Karpas-422 (cell line): ENCODE measurements around the gene MMP1. TPM values are rescaled to one million over a fixed set of nuclear protein-coding genes. Genes with fewer than 3 reads are reported as not detected.

Source experiments
- DNase-seq: peaks from one replicate; pipeline ENCODE4 v3.0.0-alpha.2; 2015
- H2AFZ ChIP-seq: fragments of 200-600 bp; sonication (generic); 2 replicates; pipeline ENCODE4 v1.6.1; 2014; ENCODE audit warnings: antibody characterized with exemption, low read length, mixed read lengths
- H3K27ac ChIP-seq: fragments of 200-600 bp; sonication (generic); 2 replicates; pipeline ENCODE4 v1.5.1; 2014; ENCODE audit warnings: mild to moderate bottlenecking, low read length, moderate library complexity
- H3K27me3 ChIP-seq: fragments of 200-600 bp; sonication (generic); 2 replicates; pipeline ENCODE4 v1.6.1; 2014; ENCODE audit warnings: low read length, mixed read lengths
- H3K36me3 ChIP-seq: fragments of 200-600 bp; sonication (generic); 2 replicates; pipeline ENCODE4 v1.6.1; 2014; ENCODE audit warnings: low read length, mixed read lengths; ENCODE audit not compliant: insufficient read depth
- H3K4me1 ChIP-seq: fragments of 200-600 bp; sonication (generic); 2 replicates; pipeline ENCODE4 v1.6.1; 2014; ENCODE audit warnings: mild to moderate bottlenecking, low read length, mixed read lengths
- H3K4me2 ChIP-seq: fragments of 200-600 bp; sonication (generic); 2 replicates; pipeline ENCODE4 v1.6.1; 2014; ENCODE audit warnings: low read length, low read depth, mild to moderate bottlenecking; ENCODE audit not compliant: poor library complexity, severe bottlenecking
- H3K4me3 ChIP-seq: fragments of 200-600 bp; sonication (generic); 2 replicates; pipeline ENCODE4 v1.5.1; 2014; ENCODE audit warnings: mild to moderate bottlenecking, antibody characterized with exemption, low read length, mixed read lengths
- H3K79me2 ChIP-seq: fragments of 200-600 bp; sonication (generic); 2 replicates; pipeline ENCODE4 v1.6.1; 2014; ENCODE audit warnings: mild to moderate bottlenecking, low read length, mixed read lengths
- H3K9ac ChIP-seq: fragments of 200-600 bp; sonication (generic); 2 replicates; pipeline ENCODE4 v1.6.0; 2014; ENCODE audit warnings: low read length
- H3K9me2 ChIP-seq: fragments of 200-600 bp; sonication (generic), shearing (Covaris generic); replicated peaks from 2 replicates; pipeline ENCODE4 v1.6.0; 2014; ENCODE audit warnings: mild to moderate bottlenecking, low read length, moderate library complexity; ENCODE audit not compliant: insufficient read depth
- H3K9me3 ChIP-seq: fragments of 300-700, 200-600 bp; sonication (generic); 2 replicates; pipeline ENCODE4 v1.6.1; 2014; ENCODE audit warnings: low read length, mixed read lengths
- H4K20me1 ChIP-seq: fragments of 200-600 bp; sonication (generic); 2 replicates; pipeline ENCODE4 v1.6.1; 2014; ENCODE audit warnings: mild to moderate bottlenecking, antibody characterized with exemption, low read length, low read depth; ENCODE audit not compliant: insufficient read depth
- total RNA-seq: library from RNA; depleted of rRNA; stranded (reverse); fragments of >200 nt; shearing (Covaris generic); gene quantifications from 2 replicates; pipeline ENCODE4 v1.2.3, GENCODE V29; 2014; ENCODE audit warnings: low replicate concordance

The MMP1 gene
- total RNA-seq, 1 experiment from 2014 or later: not detected

GRCh38 chr11:102783016-102783415, 14.9 kb downstream of the MMP1 start:
- no peak overlapping the region for H2AFZ ChIP-seq
- no peak overlapping the region for H3K27ac ChIP-seq
- H3K27me3 ChIP-seq: peaks cover 3% of the 10 kb centered on the region; the same call in 1 of the 2 replicates
- no peaks in the 10 kb centered on the region for H3K79me2 ChIP-seq
- H3K9me2 ChIP-seq: no peaks in the 10 kb centered on the region
- H3K4me2 ChIP-seq: no peak overlapping the region
- H3K36me3 ChIP-seq: no peaks in the 10 kb centered on the region
- H4K20me1 ChIP-seq: no peaks in the 10 kb centered on the region
- H3K4me1 ChIP-seq: no peaks in the 10 kb centered on the region
- no peak overlapping the region for H3K9ac ChIP-seq
- no peak overlapping the region for H3K4me3 ChIP-seq
- DNase-seq: no peak
- H3K9me3 ChIP-seq: no peaks in the 10 kb centered on the region

- Histone ChIP-seq H3K27ac (no peak overlapping the region), H3K79me2 (no peaks in the 10 kb centered on the region), H3K4me1 (no peaks in the 10 kb centered on the region), H3K27me3 (peaks cover 2% of the 10 kb centered on the region; the same call in 1 of the 2 replicates), H3K36me3 (no peaks in the 10 kb centered on the region), H3K9me2 (no peaks in the 10 kb centered on the region), H3K4me2 (no peak overlapping the region), H4K20me1 (no peaks in the 10 kb centered on the region), H3K9me3 (no peaks in the 10 kb centered on the region), H3K9ac (no peak overlapping the region), H2AFZ (no peak overlapping the region), H3K4me3 (no peak overlapping the region)
- DNase-seq: no peak
These were observed 16.3 kb downstream of the MMP1 start for GRCh38 chr11:102781676-102782075.

GRCh38 chr11:102780491-102780918, 17.5 kb downstream of the MMP1 start, which contains the start of gene MMP10:
Gene MMP10 (minus strand): TSS chr11:102780628. CDS start chr11:102780591, 37 bp downstream.
- no peaks in the 10 kb centered on the region for H3K27me3 ChIP-seq
- H3K9me2 ChIP-seq: no peaks in the 10 kb centered on the region
- no peak within 1 kb of the TSS for H3K27ac ChIP-seq
- no peak within 1 kb of the TSS for H3K4me3 ChIP-seq
- no peak within 1 kb of the TSS for H3K9ac ChIP-seq
- H3K79me2 ChIP-seq: no peaks in the 10 kb centered on the region
- no peaks in the 10 kb centered on the region for H3K36me3 ChIP-seq
- H3K9me3 ChIP-seq: no peaks in the 10 kb centered on the region
- H3K4me1 ChIP-seq: no peaks in the 10 kb centered on the region
- H4K20me1 ChIP-seq: no peaks in the 10 kb centered on the region
- peak; percentile 72 for DNase-seq
- no peak within 1 kb of the TSS for H3K4me2 ChIP-seq
- no peak within 1 kb of the TSS for H2AFZ ChIP-seq

- Histone ChIP-seq H3K27me3 (no peaks in the 10 kb centered on the region), H3K4me2 (no peak overlapping the region), H3K4me3 (no peak overlapping the region), H3K4me1 (no peaks in the 10 kb centered on the region), H4K20me1 (no peaks in the 10 kb centered on the region), H3K27ac (no peak overlapping the region), H2AFZ (no peak overlapping the region), H3K79me2 (no peaks in the 10 kb centered on the region), H3K9ac (no peak overlapping the region), H3K9me2 (no peaks in the 10 kb centered on the region), H3K36me3 (no peaks in the 10 kb centered on the region), H3K9me3 (no peaks in the 10 kb centered on the region)
- no peak for DNase-seq
These were observed 21.5 kb downstream of the MMP1 start for GRCh38 chr11:102776454-102776853.

GRCh38 chr11:102773386-102773785, 24.6 kb downstream of the MMP1 start:
- H4K20me1 ChIP-seq: no peaks in the 10 kb centered on the region
- no peaks in the 10 kb centered on the region for H3K27me3 ChIP-seq
- H3K4me1 ChIP-seq: no peaks in the 10 kb centered on the region
- H3K4me3 ChIP-seq: no peak overlapping the region
- H3K27ac ChIP-seq: no peak overlapping the region
- no peak overlapping the region for H3K4me2 ChIP-seq
- H3K36me3 ChIP-seq: no peaks in the 10 kb centered on the region
- no peaks in the 10 kb centered on the region for H3K9me2 ChIP-seq
- no peak overlapping the region for H2AFZ ChIP-seq
- no peaks in the 10 kb centered on the region for H3K9me3 ChIP-seq
- DNase-seq: no peak
- no peaks in the 10 kb centered on the region for H3K79me2 ChIP-seq
- no peak overlapping the region for H3K9ac ChIP-seq

- H3K9me2 ChIP-seq: no peaks in the 10 kb centered on the region
- no peaks in the 10 kb centered on the region for H3K9me3 ChIP-seq
- H2AFZ ChIP-seq: no peak overlapping the region
- H3K9ac ChIP-seq: no peak overlapping the region
- no peaks in the 10 kb centered on the region; the same call in 1 of the 2 replicates for H3K27me3 ChIP-seq
- no peaks in the 10 kb centered on the region for H3K36me3 ChIP-seq
- H3K4me2 ChIP-seq: no peak overlapping the region
- no peaks in the 10 kb centered on the region for H4K20me1 ChIP-seq
- H3K79me2 ChIP-seq: no peaks in the 10 kb centered on the region
- no peak for DNase-seq
- no peak overlapping the region for H3K27ac ChIP-seq
- H3K4me3 ChIP-seq: no peak overlapping the region
- no peaks in the 10 kb centered on the region for H3K4me1 ChIP-seq
These were observed 26.6 kb downstream of the MMP1 start for GRCh38 chr11:102771351-102771750.

GRCh38 chr11:102770191-102770590, 27.8 kb downstream of the MMP1 start:
- no peaks in the 10 kb centered on the region for H3K36me3 ChIP-seq
- H3K4me3 ChIP-seq: no peak overlapping the region
- no peaks in the 10 kb centered on the region for H4K20me1 ChIP-seq
- no peaks in the 10 kb centered on the region; the same call in 1 of the 2 replicates for H3K27me3 ChIP-seq
- H3K27ac ChIP-seq: no peak overlapping the region
- no peak for DNase-seq
- H2AFZ ChIP-seq: no peak overlapping the region
- no peaks in the 10 kb centered on the region for H3K4me1 ChIP-seq
- no peak overlapping the region for H3K4me2 ChIP-seq
- no peaks in the 10 kb centered on the region for H3K9me3 ChIP-seq
- no peaks in the 10 kb centered on the region for H3K79me2 ChIP-seq
- no peak overlapping the region for H3K9ac ChIP-seq
- H3K9me2 ChIP-seq: no peaks in the 10 kb centered on the region

- no peaks in the 10 kb centered on the region for H3K79me2 ChIP-seq
- no peaks in the 10 kb centered on the region; the same call in 1 of the 2 replicates for H3K27me3 ChIP-seq
- no peaks in the 10 kb centered on the region for H4K20me1 ChIP-seq
- H3K9me2 ChIP-seq: no peaks in the 10 kb centered on the region
- no peak overlapping the region for H3K4me2 ChIP-seq
- no peaks in the 10 kb centered on the region for H3K9me3 ChIP-seq
- no peak overlapping the region for H3K27ac ChIP-seq
- DNase-seq: no peak
- no peak overlapping the region for H2AFZ ChIP-seq
- H3K4me1 ChIP-seq: no peaks in the 10 kb centered on the region
- no peak overlapping the region for H3K9ac ChIP-seq
- no peaks in the 10 kb centered on the region for H3K36me3 ChIP-seq
- no peak overlapping the region for H3K4me3 ChIP-seq
These were observed 30.2 kb downstream of the MMP1 start for GRCh38 chr11:102767800-102768199.

GRCh38 chr11:102763440-102763839, 34.5 kb downstream of the MMP1 start:
- DNase-seq: no peak
- no peak overlapping the region for H3K9ac ChIP-seq
- no peaks in the 10 kb centered on the region for H3K79me2 ChIP-seq
- no peak overlapping the region for H3K4me3 ChIP-seq
- H3K27me3 ChIP-seq: no peaks in the 10 kb centered on the region; the same call in 1 of the 2 replicates
- no peak overlapping the region for H3K27ac ChIP-seq
- H3K4me1 ChIP-seq: no peaks in the 10 kb centered on the region
- H2AFZ ChIP-seq: no peak overlapping the region
- H3K36me3 ChIP-seq: no peaks in the 10 kb centered on the region
- no peaks in the 10 kb centered on the region for H4K20me1 ChIP-seq
- no peak overlapping the region for H3K4me2 ChIP-seq
- H3K9me2 ChIP-seq: no peaks in the 10 kb centered on the region
- no peaks in the 10 kb centered on the region for H3K9me3 ChIP-seq
